Natural killer cell (primary cell): ENCODE measurements around the gene C16orf46. TPM values are rescaled to one million over a fixed set of nuclear protein-coding genes. Genes with fewer than 3 reads are reported as not detected.

Experiments used
- total RNA-seq, 4 donors: library from RNA; stranded (reverse); fragments of 120-200 nt in 1 of 4; gene quantifications; one replicate each; pipeline versions ENCODE4 v1.2.3 to v1.2.4, GENCODE V29; 2013 to 2022

C16orf46 gene
- total RNA-seq, 3 donors from 2014 or later (not counting 1 experiment from before 2014, with no cell fraction given), result not detected

Other genes starting within 250 kb of the C16orf46 start
- 10 to 100 TPM; 52.3 to 63.5 (median 63.2) TPM for gene CMC2, start 70.4 kb downstream of the C16orf46 start, total RNA-seq
- gene CENPN, start 70.0 kb downstream of the C16orf46 start, total RNA-seq, result 10 to 100 TPM in 1 of 3 donors, 1 to 10 TPM in 2; 6.6 to 11.6 (median 9.0) TPM
- 10 to 100 TPM; 35.3 to 51.8 (median 39.9) TPM for gene ATMIN, start 41.4 kb downstream of the C16orf46 start, total RNA-seq
- 1 to 10 TPM; 2.6 to 4.3 (median 2.7) TPM for gene GCSH, start 19.2 kb upstream of the C16orf46 start, total RNA-seq
- not detected for gene BCO1, start 161.5 kb upstream of the C16orf46 start, total RNA-seq
- 1 to 10 TPM; 5.9 to 9.9 (median 7.3) TPM for gene GAN, start 237.7 kb upstream of the C16orf46 start, total RNA-seq